Hepatic stellate cell (primary cell): Measurements from ENCODE around the gene COQ8A.

Experiments used
- DNase-seq: peaks from one replicate; pipeline ENCODE4 v3.0.0; 2011; ENCODE audit warnings: low spot score

COQ8A gene

GRCh38 chr1:226940029-226940805, at the start of gene COQ8A:
Gene COQ8A (plus strand): TSS chr1:226940294. CDS start chr1:226961386, 21,092 bp downstream.
- peak; percentile 99 for DNase-seq

- DNase-seq = no peak
These were observed 49.6 kb upstream of the COQ8A start for GRCh38 chr1:226890331-226891108.

GRCh38 chr1:226891346-226891745, 48.7 kb upstream of the COQ8A start:
- no peak for DNase-seq

GRCh38 chr1:226891846-226892523, 48.1 kb upstream of the COQ8A start:
- DNase-seq = peak; percentile 82

- no peak for DNase-seq
These were observed 47.6 kb upstream of the COQ8A start for GRCh38 chr1:226892524-226892875.

- no peak for DNase-seq
These were observed 46.2 kb upstream of the COQ8A start for GRCh38 chr1:226893936-226894335.

- DNase-seq = no peak
These were observed 45.3 kb upstream of the COQ8A start for GRCh38 chr1:226894826-226895225.

- no peak for DNase-seq
These were observed 44.5 kb upstream of the COQ8A start for GRCh38 chr1:226895644-226896043.

- no peak for DNase-seq
These were observed 41.8 kb upstream of the COQ8A start for GRCh38 chr1:226898246-226898645.

GRCh38 chr1:226901421-226901820, 38.7 kb upstream of the COQ8A start:
- DNase-seq = no peak

- DNase-seq = no peak
These were observed 37.5 kb upstream of the COQ8A start for GRCh38 chr1:226902601-226903000.

GRCh38 chr1:226903819-226904716, 36.0 kb upstream of the COQ8A start:
- peak; percentile 63 for DNase-seq

GRCh38 chr1:226904772-226905171, 35.3 kb upstream of the COQ8A start:
- no peak for DNase-seq

GRCh38 chr1:226908419-226908818, 31.7 kb upstream of the COQ8A start:
- no peak for DNase-seq

GRCh38 chr1:226908913-226909312, 31.2 kb upstream of the COQ8A start:
- DNase-seq = no peak

GRCh38 chr1:226912587-226913176, 27.4 kb upstream of the COQ8A start:
- peak; percentile 25 for DNase-seq

- DNase-seq = no peak
These were observed 24.5 kb upstream of the COQ8A start for GRCh38 chr1:226915672-226915995.

- no peak for DNase-seq
These were observed 23.6 kb upstream of the COQ8A start for GRCh38 chr1:226916497-226916896.

- DNase-seq = no peak
These were observed 20.5 kb upstream of the COQ8A start for GRCh38 chr1:226919587-226919986.

- no peak for DNase-seq
These were observed 20.1 kb upstream of the COQ8A start for GRCh38 chr1:226919995-226920394.

- no peak for DNase-seq
These were observed 19.6 kb upstream of the COQ8A start for GRCh38 chr1:226920446-226920894.
